Astrocyte (in vitro differentiated cells and primary cell): ENCODE measurements around the gene DOCK7.

Experiments
- CTCF ChIP-seq: IDR thresholded peaks from 2 replicates; pipeline ENCODE4 v1.5.1; 2011; ENCODE audit warnings: low read depth, mild to moderate bottlenecking, inconsistent platforms, low read length, moderate library complexity; ENCODE audit not compliant: insufficient read depth
- EZH2 ChIP-seq: IDR thresholded peaks from 2 replicates; pipeline ENCODE4 v1.6.1; 2012; ENCODE audit warnings: mild to moderate bottlenecking, low read length, inconsistent platforms; ENCODE audit not compliant: insufficient read depth

- TF ChIP-seq CTCF (no peak), EZH2 (no peak)
Measured at GRCh38 chr1:62613890-62614289, 74.3 kb downstream of the DOCK7 start.
